WTC11 (cell line): Measurements from ENCODE around the gene NRXN2.

ENCODE experiments used
- ATF3 ChIP-seq: sonication (generic); formaldehyde crosslinking; conservative IDR thresholded peaks from 2 replicates; pipeline ENCODE4 v1.8.1; 2022; ENCODE audit warnings: mild to moderate bottlenecking, missing genetic modification reagents
- CBFB ChIP-seq: sonication (generic); formaldehyde crosslinking; IDR thresholded peaks from 2 replicates; pipeline ENCODE4 v1.8.1; 2022; ENCODE audit warnings: mild to moderate bottlenecking, low read depth, missing genetic modification reagents
- CTCF ChIP-seq: fragments of 200-600 bp; IDR thresholded peaks from 2 replicates; pipeline ENCODE4 v1.8.0; 2022; ENCODE audit warnings: antibody characterized with exemption
- FOXJ3 ChIP-seq: sonication (generic); formaldehyde crosslinking; IDR thresholded peaks from 2 replicates; pipeline ENCODE4 v1.9.0; 2021; ENCODE audit warnings: missing genetic modification reagents, mild to moderate bottlenecking, borderline replicate concordance
- FOXP4 ChIP-seq: sonication (generic); formaldehyde crosslinking; IDR thresholded peaks from 2 replicates; pipeline ENCODE4 v1.8.0; 2022; ENCODE audit warnings: mild to moderate bottlenecking, missing genetic modification reagents
- JUN ChIP-seq: sonication (generic); formaldehyde crosslinking; IDR thresholded peaks from 2 replicates; pipeline ENCODE4 v1.8.0; 2023; ENCODE audit warnings: mild to moderate bottlenecking, missing genetic modification reagents
- SMAD3 ChIP-seq: sonication (generic); formaldehyde crosslinking; IDR thresholded peaks from 2 replicates; pipeline ENCODE4 v1.8.0; 2022; ENCODE audit warnings: missing genetic modification reagents, mild to moderate bottlenecking, borderline replicate concordance
- SP1 ChIP-seq: sonication (generic); formaldehyde crosslinking; conservative IDR thresholded peaks from 2 replicates; pipeline ENCODE4 v1.8.1; 2022; ENCODE audit warnings: missing genetic modification reagents

GRCh38 chr11:64591257-64592233, 131.5 kb downstream of the NRXN2 start:
- TF ChIP-seq CTCF (no peak), FOXJ3 (no peak), SP1 (CRISPR knock-in tag) (no peak), ATF3 (CRISPR knock-in tag) (no peak), SMAD3 (no peak), CBFB (CRISPR knock-in tag) (no peak), JUN (no peak), FOXP4 (CRISPR knock-in tag) (no peak)
